Glutamatergic neuron (in vitro differentiated cells): ENCODE data around the gene ALPK1. TPM values are rescaled to one million over a fixed set of nuclear protein-coding genes. Genes with fewer than 3 reads are reported as not detected.
"Not testable (repeated sequence)": the region's sequence is repeated elsewhere in the genome, so short reads cannot be mapped to it uniquely, and the experiment has no call there.

Experiments
- DNase-seq: peaks from one replicate; pipeline ENCODE4 v3.0.0; 2022
- H3K27ac Mint-ChIP-seq: one replicate; pipeline ENCODE4 v1.8.0; 2020; ENCODE audit warnings: mild to moderate bottlenecking, mixed read lengths, inconsistent platforms; ENCODE audit not compliant: unreplicated experiment
- H3K27me3 Mint-ChIP-seq: one replicate; pipeline ENCODE4 v1.8.0; 2020; ENCODE audit warnings: mild to moderate bottlenecking, moderate library complexity, mixed read lengths, inconsistent platforms; ENCODE audit not compliant: unreplicated experiment
- H3K36me3 Mint-ChIP-seq: one replicate; pipeline ENCODE4 v1.8.0; 2020; ENCODE audit warnings: mild to moderate bottlenecking, mixed read lengths, inconsistent platforms; ENCODE audit not compliant: unreplicated experiment
- H3K4me1 Mint-ChIP-seq: one replicate; pipeline ENCODE4 v1.8.0; 2020; ENCODE audit warnings: mild to moderate bottlenecking, low read depth, mixed read lengths, inconsistent platforms; ENCODE audit not compliant: unreplicated experiment
- H3K4me3 Mint-ChIP-seq: one replicate; pipeline ENCODE4 v1.8.0; 2020; ENCODE audit warnings: mild to moderate bottlenecking, mixed read lengths, inconsistent platforms; ENCODE audit not compliant: unreplicated experiment
- H3K9me3 Mint-ChIP-seq: one replicate; pipeline ENCODE4 v1.8.0; 2020; ENCODE audit warnings: mild to moderate bottlenecking, moderate library complexity, mixed read lengths, inconsistent platforms; ENCODE audit not compliant: unreplicated experiment
- total RNA-seq: library from RNA; stranded (reverse); fragmentation: NEBNext Ultra II Directional; extraction: Animal tissue kit (Norgen Biotek cat#: 25700); gene quantifications from one replicate; pipeline ENCODE4 v1.2.1, GENCODE V29; 2021; ENCODE audit not compliant: unreplicated experiment
- TF ChIP-seq, protein P1 (sequence below): fragments of 200-600 bp; sonication (generic); IDR thresholded peaks from one replicate; pipeline ENCODE4 v1.5.0; 2021; ENCODE audit not compliant: partially characterized antibody, unreplicated experiment

Gene ALPK1
- total RNA-seq, 1 donor from 2014 or later = 0.86 TPM

GRCh38 chr4:112279882-112280315 is 17.3 kb upstream of the ALPK1 start:
- H3K9me3 Mint-ChIP-seq = peaks cover 4% of the 10 kb centered on the region
- H3K36me3 Mint-ChIP-seq = no peaks in the 10 kb centered on the region
- H3K27me3 Mint-ChIP-seq = peaks cover 3% of the 10 kb centered on the region
- TF ChIP-seq, protein P1, sequence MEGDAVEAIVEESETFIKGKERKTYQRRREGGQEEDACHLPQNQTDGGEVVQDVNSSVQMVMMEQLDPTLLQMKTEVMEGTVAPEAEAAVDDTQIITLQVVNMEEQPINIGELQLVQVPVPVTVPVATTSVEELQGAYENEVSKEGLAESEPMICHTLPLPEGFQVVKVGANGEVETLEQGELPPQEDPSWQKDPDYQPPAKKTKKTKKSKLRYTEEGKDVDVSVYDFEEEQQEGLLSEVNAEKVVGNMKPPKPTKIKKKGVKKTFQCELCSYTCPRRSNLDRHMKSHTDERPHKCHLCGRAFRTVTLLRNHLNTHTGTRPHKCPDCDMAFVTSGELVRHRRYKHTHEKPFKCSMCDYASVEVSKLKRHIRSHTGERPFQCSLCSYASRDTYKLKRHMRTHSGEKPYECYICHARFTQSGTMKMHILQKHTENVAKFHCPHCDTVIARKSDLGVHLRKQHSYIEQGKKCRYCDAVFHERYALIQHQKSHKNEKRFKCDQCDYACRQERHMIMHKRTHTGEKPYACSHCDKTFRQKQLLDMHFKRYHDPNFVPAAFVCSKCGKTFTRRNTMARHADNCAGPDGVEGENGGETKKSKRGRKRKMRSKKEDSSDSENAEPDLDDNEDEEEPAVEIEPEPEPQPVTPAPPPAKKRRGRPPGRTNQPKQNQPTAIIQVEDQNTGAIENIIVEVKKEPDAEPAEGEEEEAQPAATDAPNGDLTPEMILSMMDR = no peak
- no peak overlapping the region for H3K4me3 Mint-ChIP-seq
- H3K4me1 Mint-ChIP-seq = no peaks in the 10 kb centered on the region
- no peak for DNase-seq
- no peak overlapping the region for H3K27ac Mint-ChIP-seq

GRCh38 chr4:112280386-112281056 is 16.6 kb upstream of the ALPK1 start:
- peaks cover 4% of the 10 kb centered on the region for H3K9me3 Mint-ChIP-seq
- TF ChIP-seq, protein P1 = no peak
- H3K27ac Mint-ChIP-seq = no peak overlapping the region
- H3K36me3 Mint-ChIP-seq = no peaks in the 10 kb centered on the region
- no peak overlapping the region for H3K4me3 Mint-ChIP-seq
- peaks cover 3% of the 10 kb centered on the region for H3K27me3 Mint-ChIP-seq
- no peaks in the 10 kb centered on the region for H3K4me1 Mint-ChIP-seq
- DNase-seq = no peak

DNA sequence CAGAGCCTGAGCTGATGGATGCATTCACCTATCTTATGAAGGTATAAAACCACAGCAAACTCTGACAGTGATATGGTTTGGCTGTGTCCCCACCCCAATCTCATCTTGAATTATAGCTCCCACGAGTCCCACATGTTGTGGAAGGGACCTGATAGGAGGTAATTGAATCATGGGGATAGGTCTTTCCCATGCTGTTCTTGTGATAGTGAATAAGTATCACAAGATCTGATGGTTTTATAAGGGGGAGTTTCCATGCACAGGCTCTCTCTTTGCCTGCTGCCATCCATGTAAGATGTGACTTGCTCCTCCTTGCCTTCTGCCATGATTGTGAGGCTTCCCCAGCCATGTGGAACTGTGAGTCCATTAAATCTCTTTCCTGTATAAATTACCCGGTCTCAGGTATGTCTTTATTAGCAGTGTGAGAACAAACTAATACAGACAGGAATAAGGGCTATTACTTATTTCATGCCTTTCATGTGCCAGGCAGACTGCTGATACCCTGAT is 15.2 kb upstream of the ALPK1 start:
- not testable (repeated sequence) for H3K4me3 Mint-ChIP-seq, H3K9me3 Mint-ChIP-seq, H3K27me3 Mint-ChIP-seq, H3K27ac Mint-ChIP-seq, H3K36me3 Mint-ChIP-seq, H3K4me1 Mint-ChIP-seq, DNase-seq

GRCh38 chr4:112282860-112283667 is 14.1 kb upstream of the ALPK1 start:
- Mint-ChIP-seq H3K36me3 (no peaks in the 10 kb centered on the region), H3K4me1 (no peaks in the 10 kb centered on the region), H3K27ac (no peak overlapping the region), H3K27me3 (peaks cover 5% of the 10 kb centered on the region), H3K4me3 (no peak overlapping the region), H3K9me3 (peaks cover 5% of the 10 kb centered on the region)
- TF ChIP-seq, protein P1 = no peak
- DNase-seq = no peak

DNA sequence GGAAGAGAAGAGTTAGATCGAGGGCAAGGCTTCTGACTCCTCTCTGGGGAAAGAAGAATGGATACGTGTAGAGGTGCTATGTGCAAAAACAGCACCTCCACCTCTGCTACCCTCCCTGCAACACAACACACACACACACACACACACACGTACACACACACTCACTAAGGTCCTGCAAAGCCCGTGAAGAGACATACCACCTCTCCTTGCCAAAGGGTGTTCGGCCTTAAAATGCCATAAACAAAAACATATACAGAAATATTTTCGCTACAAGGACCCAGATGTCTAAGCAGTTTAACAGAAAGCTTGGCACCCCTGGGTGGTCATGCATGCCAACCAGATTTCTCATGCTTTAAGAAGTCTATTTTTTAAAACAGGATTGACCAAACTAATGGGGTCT is 13.0 kb upstream of the ALPK1 start:
- Mint-ChIP-seq H3K9me3 (peaks cover 5% of the 10 kb centered on the region), H3K4me1 (no peaks in the 10 kb centered on the region), H3K36me3 (no peaks in the 10 kb centered on the region), H3K4me3 (no peak overlapping the region), H3K27ac (no peak overlapping the region), H3K27me3 (peaks cover 5% of the 10 kb centered on the region)
- no peak for DNase-seq
- TF ChIP-seq, protein P1 = no peak
